GM12872 (cell line): Measurements from ENCODE around the gene PLXNB2.

Source experiments
- CTCF ChIP-seq: IDR thresholded peaks from 3 replicates; pipeline ENCODE4 v1.5.1; 2011; ENCODE audit warnings: low read depth, mild to moderate bottlenecking, low read length, moderate library complexity; ENCODE audit not compliant: insufficient read depth

Gene PLXNB2

GRCh38 chr22:50320671-50321325 lies 13.4 kb upstream of the PLXNB2 start:
- no peak for TF ChIP-seq CTCF

GRCh38 chr22:50320116-50320515 lies 12.7 kb upstream of the PLXNB2 start:
- no peak for TF ChIP-seq CTCF

- no peak for TF ChIP-seq CTCF
Observed at GRCh38 chr22:50319503-50319951, 12.1 kb upstream of the PLXNB2 start.

- no peak for TF ChIP-seq CTCF
Observed at GRCh38 chr22:50318698-50319411, 11.4 kb upstream of the PLXNB2 start.

- TF ChIP-seq CTCF: no peak
Observed at GRCh38 chr22:50318356-50318697, 10.9 kb upstream of the PLXNB2 start.

- TF ChIP-seq CTCF: no peak
Observed at GRCh38 chr22:50317674-50318073, 10.2 kb upstream of the PLXNB2 start.

GRCh38 chr22:50317178-50317577 lies 9.7 kb upstream of the PLXNB2 start:
- no peak for TF ChIP-seq CTCF
